ENCODE results near the gene HELZ. TPM values are rescaled to one million over a fixed set of nuclear protein-coding genes. Genes with fewer than 3 reads are reported as not detected.
A peak's percentile ranks its signal among the peaks of the same experiment; 100 is the strongest.

HELZ gene
- total RNA-seq, 2 experiments from 2014 or later, result 98.2 to 109 TPM

DNA sequence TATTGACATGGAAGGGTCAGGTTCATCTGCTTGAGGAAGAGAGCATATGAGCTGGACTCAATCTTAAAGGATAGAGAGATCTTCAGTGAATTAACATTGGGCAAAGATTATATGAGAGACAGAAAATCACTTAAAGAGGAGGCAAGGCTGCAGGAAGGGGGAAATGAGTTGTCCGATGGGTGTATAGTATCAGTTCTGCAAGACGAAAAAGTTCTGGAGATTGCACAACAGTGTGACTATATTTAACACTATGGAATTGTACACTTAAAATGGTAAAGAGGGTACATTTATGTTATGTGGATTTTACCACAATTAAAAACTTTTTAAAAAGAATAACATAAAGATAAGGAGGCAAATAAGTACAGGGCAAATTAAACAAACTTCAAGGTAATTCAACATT is 80.7 kb downstream of the HELZ start:
- Mint-ChIP-seq H3K27ac (no peak overlapping the region), H3K27me3 (no peaks in the 10 kb centered on the region), H3K4me1 (no peaks in the 10 kb centered on the region), H3K4me3 (no peak overlapping the region), H3K36me3 (ENCODE audit: low read depth) (peaks cover 48% of the 10 kb centered on the region), H3K9me3 (no peaks in the 10 kb centered on the region)
- DNase-seq, result no peak
- ChIA-PET CTCF (no interaction called here), POLR2A (no interaction called here)

DNA sequence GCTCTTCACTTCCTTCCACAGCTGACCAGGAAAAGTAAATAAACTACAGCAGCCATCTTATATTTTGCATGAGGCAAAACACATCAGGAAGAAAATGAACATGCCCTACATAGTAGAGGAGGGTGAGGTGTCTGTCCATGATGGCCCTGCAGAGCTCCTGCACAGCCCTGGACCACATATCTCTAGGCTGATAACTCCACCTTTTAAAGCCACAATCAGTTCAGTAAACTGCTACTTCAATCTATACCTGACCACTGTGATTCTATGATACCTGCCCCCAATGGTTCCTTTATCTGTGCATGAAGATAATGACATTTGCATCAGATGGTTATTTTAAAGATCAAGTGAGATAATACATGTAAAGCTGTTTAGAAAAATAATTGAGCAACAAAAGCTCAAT is 82.2 kb downstream of the HELZ start:
- Mint-ChIP-seq H3K9me3 (peaks cover 1% of the 10 kb centered on the region), H3K27ac (no peak overlapping the region), H3K36me3 (ENCODE audit: low read depth) (peaks cover 54% of the 10 kb centered on the region), H3K4me1 (peaks cover 9% of the 10 kb centered on the region), H3K27me3 (no peaks in the 10 kb centered on the region), H3K4me3 (no peak overlapping the region)
- DNase-seq, result no peak
- ChIA-PET POLR2A (no interaction called here), CTCF (interaction anchor here (0.7 kb wide), 1 partner anchor 11 kb away, joined by 6 read pairs; no protein-coding TSS in a partner anchor)

DNA sequence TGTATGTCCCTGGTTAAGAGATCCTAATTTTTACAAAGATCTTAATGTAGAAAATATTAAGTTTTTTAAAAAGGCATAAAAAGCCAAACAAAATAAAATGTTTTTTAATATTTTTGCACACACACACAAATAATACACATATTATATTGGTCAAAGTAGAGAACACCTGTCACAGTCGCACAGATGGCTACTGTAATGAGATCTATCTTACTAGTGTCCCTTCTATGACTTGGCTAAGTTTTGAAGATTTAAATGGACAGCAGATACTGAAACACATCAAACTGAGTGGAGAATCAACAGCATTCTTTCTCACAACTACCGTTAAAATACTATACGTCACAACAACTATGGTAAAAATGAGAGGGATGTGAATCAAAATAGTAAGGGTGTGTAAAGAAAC is 83.4 kb downstream of the HELZ start:
- ChIA-PET POLR2A (interaction anchor here (1.0 kb wide), 1 partner anchor 12 kb away, joined by 4 read pairs; no protein-coding TSS in a partner anchor), CTCF (interaction anchor here (0.6 to 1.0 kb wide), 2 partner anchors 39 to 273 kb away, joined by 3 read pairs; no protein-coding TSS in a partner anchor)
- H3K9me3 Mint-ChIP-seq, result peaks cover 6% of the 10 kb centered on the region
- H3K27me3 Mint-ChIP-seq, result no peaks in the 10 kb centered on the region
- no peak overlapping the region for H3K27ac Mint-ChIP-seq
- DNase-seq, result no peak
- peaks cover 20% of the 10 kb centered on the region for H3K4me1 Mint-ChIP-seq
- H3K36me3 Mint-ChIP-seq (ENCODE audit: low read depth), result peaks cover 61% of the 10 kb centered on the region
- H3K4me3 Mint-ChIP-seq, result no peak overlapping the region

DNA sequence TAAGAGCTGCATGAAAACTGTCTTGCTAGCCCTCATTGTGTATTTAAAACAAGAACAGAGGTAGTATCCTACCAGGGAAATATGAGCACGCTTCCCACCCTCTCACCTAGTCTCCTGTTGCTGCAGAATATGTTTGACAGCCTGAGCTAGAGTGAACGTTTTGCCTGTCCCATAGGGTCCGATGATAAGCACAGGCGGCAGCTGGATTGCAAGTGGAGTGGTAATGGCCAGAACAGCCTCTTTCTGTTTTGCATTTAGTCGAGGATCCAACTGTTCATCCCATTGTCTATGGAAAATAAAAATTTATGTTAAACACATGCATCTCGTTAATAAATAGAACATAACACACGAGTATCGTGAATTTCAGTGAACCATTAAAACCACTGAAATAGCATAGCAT is 84.2 kb downstream of the HELZ start:
- peaks cover 24% of the 10 kb centered on the region for H3K4me1 Mint-ChIP-seq
- H3K27ac Mint-ChIP-seq, result no peak overlapping the region
- POLR2A ChIA-PET, result interaction anchor here (1.0 kb wide), 1 partner anchor 13 kb away, joined by 4 read pairs; no protein-coding TSS in a partner anchor
- CTCF ChIA-PET, result interaction anchor here (0.6 to 1.0 kb wide), 2 partner anchors 40 to 274 kb away, joined by 3 read pairs; no protein-coding TSS in a partner anchor
- no peak for DNase-seq
- H3K9me3 Mint-ChIP-seq, result peaks cover 6% of the 10 kb centered on the region
- H3K4me3 Mint-ChIP-seq, result no peak overlapping the region
- no peaks in the 10 kb centered on the region for H3K27me3 Mint-ChIP-seq
- H3K36me3 Mint-ChIP-seq (ENCODE audit: low read depth), result peaks cover 62% of the 10 kb centered on the region

DNA sequence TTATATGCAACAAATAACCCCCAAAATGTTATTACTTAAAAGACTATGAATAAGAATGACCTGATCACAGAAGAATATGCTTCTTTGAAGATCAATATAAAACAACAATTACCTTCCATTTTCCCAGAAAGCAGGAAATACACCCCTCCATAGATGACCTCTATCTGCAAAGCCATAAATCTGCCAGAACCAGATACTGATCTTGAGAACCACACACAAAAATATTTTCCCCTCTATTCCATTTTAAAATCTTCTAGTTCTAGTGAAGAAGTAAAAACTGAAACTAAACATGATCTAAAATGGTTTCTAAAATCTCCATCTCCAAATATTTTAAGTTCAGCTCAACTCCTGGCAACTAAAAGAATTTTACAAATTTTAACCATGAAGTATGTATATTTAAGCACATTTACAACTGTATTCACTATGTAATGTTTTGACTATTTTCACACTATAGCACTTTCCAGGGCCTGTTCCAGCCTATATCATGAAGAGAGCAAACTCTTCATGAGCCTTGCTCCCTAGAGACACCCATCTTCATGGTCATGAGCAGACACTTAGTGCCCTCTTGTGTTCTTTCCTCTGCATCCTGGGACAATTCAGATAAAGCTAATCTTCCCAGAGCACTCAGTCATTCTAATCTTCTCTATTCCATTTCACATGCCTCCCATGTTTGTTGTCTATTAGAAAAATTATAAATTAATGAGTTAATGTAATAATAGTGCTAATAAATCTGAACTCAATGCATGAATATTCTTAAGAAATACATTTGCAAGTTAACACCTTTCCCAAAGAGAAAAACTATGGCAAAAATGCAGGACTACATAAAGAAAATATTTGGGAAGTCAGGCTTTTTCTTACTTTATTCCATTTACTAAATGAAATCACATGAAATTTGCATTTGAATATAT is 87.0 kb downstream of the HELZ start:
- CTCF ChIA-PET, result interaction anchor here (0.5 kb wide), 1 partner anchor 1909 kb away, joined by 3 read pairs; no protein-coding TSS in a partner anchor
- DNase-seq, result no peak
- peaks cover 53% of the 10 kb centered on the region for H3K36me3 Mint-ChIP-seq (ENCODE audit: low read depth)
- POLR2A ChIA-PET, result interaction anchor here (0.6 to 1.4 kb wide), 3 partner anchors 12 to 1887 kb away, joined by 3 read pairs; partner anchors contain the start of gene BPTF
- peaks cover 26% of the 10 kb centered on the region for H3K4me1 Mint-ChIP-seq
- no peaks in the 10 kb centered on the region for H3K27me3 Mint-ChIP-seq
- H3K9me3 Mint-ChIP-seq, result peaks cover 6% of the 10 kb centered on the region
- no peak overlapping the region for H3K4me3 Mint-ChIP-seq
- H3K27ac Mint-ChIP-seq, result peak overlapping the region; percentile 40

DNA sequence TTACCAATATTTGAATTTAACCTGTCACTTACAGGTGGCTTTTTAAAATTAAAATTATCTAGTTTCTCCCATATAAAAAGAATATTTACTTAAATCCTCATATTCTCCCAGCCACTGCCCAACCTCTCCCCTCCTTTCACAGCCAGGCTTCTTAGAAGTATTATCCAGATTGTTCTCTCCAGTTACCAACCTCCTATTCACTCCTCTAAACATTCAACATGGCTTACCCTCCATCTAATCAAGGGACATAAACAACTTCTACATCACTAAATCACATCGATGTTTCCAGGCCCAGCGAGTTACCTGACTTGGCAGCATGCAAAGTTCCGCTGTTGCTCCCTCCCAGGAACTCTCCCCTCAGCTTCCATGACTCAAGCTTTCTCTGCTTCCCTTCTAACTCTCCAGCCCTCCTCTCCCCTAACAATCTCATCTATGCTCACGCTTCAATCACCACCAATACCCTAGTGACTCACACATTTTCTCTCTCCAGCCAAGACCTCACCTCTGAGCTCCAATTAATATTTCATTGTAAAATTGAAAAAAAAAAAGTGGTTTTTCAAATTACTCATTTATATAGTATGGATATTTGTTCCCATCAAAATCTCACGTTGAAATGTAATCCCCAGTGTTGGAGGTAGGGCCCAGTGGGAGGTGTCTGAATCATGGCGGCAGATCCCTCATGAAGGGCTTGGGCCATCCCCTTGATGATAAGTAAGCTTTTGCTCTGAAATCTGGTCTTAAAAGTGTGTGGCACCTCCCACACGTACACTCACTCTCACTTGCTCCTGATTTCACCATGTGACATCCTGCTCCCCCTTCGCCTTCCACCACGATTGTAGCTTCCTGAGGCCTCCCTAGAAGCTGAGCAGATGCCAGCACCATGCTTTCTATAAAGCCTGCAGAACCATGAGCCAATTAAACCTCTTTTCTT is 88.5 kb downstream of the HELZ start:
- Mint-ChIP-seq H3K27me3 (no peaks in the 10 kb centered on the region), H3K36me3 (ENCODE audit: low read depth) (peaks cover 61% of the 10 kb centered on the region), H3K9me3 (peaks cover 6% of the 10 kb centered on the region), H3K4me3 (no peak overlapping the region), H3K27ac (peak overlapping the region; percentile 9), H3K4me1 (peaks cover 29% of the 10 kb centered on the region)
- ChIA-PET CTCF (interaction anchor here (0.8 to 2.0 kb wide), 2 partner anchors 12 to 44 kb away, joined by 4 read pairs; no protein-coding TSS in a partner anchor), POLR2A (interaction anchor here (1.1 to 1.4 kb wide), 2 partner anchors 10 to 668 kb away, joined by 3 read pairs; partner anchors contain the start of gene BPTF)
- no peak for DNase-seq

DNA sequence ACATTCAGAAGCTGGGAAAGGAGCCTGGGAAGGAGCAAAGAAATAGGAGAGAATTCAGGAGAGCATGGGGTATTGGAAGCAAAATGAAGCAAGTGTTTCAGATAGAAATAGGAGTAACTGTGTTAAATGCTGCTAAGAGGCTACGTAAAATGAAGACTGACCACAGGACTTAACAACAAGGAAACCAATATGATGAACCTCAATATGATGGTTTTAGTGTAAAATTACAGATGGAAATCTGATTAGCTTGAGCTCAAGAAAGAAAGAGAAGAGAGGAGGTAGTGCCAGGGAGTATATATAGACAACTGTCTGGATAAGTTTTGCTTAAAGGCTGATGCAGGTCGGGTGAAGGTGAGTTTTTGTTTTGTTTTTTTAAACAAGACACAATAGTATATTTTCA is 92.2 kb downstream of the HELZ start:
- ChIA-PET POLR2A (no interaction called here), CTCF (interaction anchor here (0.7 to 0.9 kb wide), 2 partner anchors 8 to 1789 kb away, joined by 3 read pairs; no protein-coding TSS in a partner anchor)
- H3K4me1 Mint-ChIP-seq, result peaks cover 20% of the 10 kb centered on the region
- H3K27me3 Mint-ChIP-seq, result no peaks in the 10 kb centered on the region
- peaks cover 62% of the 10 kb centered on the region for H3K36me3 Mint-ChIP-seq (ENCODE audit: low read depth)
- no peak for DNase-seq
- H3K27ac Mint-ChIP-seq, result no peak overlapping the region
- H3K4me3 Mint-ChIP-seq, result no peak overlapping the region
- peaks cover 6% of the 10 kb centered on the region for H3K9me3 Mint-ChIP-seq

DNA sequence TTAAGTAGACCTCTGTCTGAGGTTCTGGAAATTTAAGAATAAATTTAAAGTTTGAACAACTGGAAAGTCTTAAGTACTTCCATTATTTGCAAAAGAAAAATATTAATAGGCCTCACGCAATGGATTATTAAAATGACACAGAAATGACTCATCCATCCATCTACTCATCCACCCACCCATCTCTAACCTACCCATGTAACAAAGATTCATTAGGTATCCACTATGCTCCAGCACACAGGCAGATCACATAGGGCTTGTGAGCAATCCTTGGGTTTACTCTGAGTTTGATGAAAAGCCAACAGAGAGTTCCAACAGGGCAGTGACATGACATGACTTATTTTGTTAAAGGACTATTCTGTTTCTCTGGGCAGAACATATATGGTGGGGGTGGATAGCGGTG is 93.3 kb downstream of the HELZ start:
- H3K27me3 Mint-ChIP-seq, result no peaks in the 10 kb centered on the region
- no peak for DNase-seq
- POLR2A ChIA-PET, result no interaction called here
- no peak overlapping the region for H3K27ac Mint-ChIP-seq
- H3K36me3 Mint-ChIP-seq (ENCODE audit: low read depth), result peaks cover 58% of the 10 kb centered on the region
- H3K4me3 Mint-ChIP-seq, result no peak overlapping the region
- CTCF ChIA-PET, result interaction anchor here (0.6 kb wide), 1 partner anchor 11 kb away, joined by 6 read pairs; no protein-coding TSS in a partner anchor
- H3K4me1 Mint-ChIP-seq, result peaks cover 10% of the 10 kb centered on the region
- no peaks in the 10 kb centered on the region for H3K9me3 Mint-ChIP-seq

DNA sequence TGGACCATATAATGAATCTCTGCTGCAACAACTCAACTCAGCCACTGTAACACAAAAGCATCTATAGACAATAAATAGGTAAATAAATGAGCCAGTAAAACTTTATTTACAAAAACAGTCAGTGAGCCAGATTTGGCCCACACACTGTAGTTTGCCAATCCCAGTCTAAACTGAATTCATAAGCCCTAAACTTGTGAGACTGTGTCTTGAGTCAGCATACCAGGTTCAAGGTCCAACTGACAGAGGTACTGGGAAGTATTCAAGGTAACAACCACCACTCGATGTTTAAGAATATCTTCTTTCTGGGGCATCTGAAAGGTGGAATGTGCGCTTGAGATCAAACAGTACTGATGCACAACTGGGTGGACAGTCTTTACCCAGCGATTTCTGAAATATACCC is 94.2 kb downstream of the HELZ start:
- no peak overlapping the region for H3K27ac Mint-ChIP-seq
- CTCF ChIA-PET, result no interaction called here
- no peaks in the 10 kb centered on the region for H3K27me3 Mint-ChIP-seq
- H3K9me3 Mint-ChIP-seq, result no peaks in the 10 kb centered on the region
- peaks cover 5% of the 10 kb centered on the region for H3K4me1 Mint-ChIP-seq
- H3K4me3 Mint-ChIP-seq, result no peak overlapping the region
- DNase-seq, result no peak
- H3K36me3 Mint-ChIP-seq (ENCODE audit: low read depth), result peaks cover 58% of the 10 kb centered on the region
- POLR2A ChIA-PET, result no interaction called here

DNA sequence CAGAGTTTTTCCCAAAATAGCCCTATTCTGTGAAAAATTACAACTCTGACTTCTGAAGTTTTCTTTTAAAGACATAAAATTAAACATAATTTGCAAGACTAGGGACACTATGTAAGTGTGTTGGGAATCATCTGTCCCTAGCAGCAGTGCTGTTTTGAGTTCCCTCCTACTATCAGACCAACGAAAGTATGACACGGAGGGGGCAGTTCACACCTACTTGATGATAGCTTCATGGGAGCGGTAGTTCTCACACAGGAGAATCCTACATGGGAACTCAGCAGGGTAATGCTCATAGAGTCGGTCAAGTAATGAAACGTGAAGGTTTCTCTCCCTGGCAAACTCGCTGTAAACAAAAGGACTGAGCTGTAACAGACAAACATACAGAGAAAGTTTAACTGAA is 96.6 kb downstream of the HELZ start:
- Mint-ChIP-seq H3K4me3 (no peak overlapping the region), H3K4me1 (peaks cover 5% of the 10 kb centered on the region), H3K9me3 (no peaks in the 10 kb centered on the region), H3K36me3 (ENCODE audit: low read depth) (peaks cover 72% of the 10 kb centered on the region), H3K27me3 (no peaks in the 10 kb centered on the region), H3K27ac (no peak overlapping the region)
- DNase-seq, result no peak
- ChIA-PET CTCF (no interaction called here), POLR2A (no interaction called here)

DNA sequence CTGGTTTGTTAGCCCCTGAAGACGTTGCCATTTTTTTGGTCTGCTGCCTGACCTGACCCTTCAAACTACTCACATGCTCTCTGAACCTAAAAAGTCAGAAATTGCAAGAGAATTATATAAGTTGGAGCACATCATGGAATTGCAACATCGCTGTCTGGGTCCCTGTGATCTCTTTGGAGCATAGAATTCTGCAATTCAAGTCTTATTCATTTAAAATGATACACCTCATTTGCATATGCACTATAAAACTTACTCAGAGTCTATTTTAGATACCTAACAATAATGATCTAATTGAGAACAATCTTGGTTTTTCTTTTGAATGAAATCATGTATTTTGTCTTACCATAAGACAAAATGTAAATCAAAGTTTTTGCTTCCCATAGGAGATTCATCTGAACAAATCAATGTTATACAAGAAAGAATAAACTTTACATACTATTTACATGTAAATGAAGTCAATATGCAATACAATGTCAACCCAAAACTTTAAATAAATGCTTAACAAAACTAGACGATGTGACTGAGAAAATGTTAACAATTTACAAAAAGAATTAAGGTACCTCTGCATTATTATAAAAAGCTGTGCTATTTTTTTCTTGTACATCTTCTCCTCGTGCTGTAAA is 99.7 kb downstream of the HELZ start:
- peaks cover 4% of the 10 kb centered on the region for H3K4me1 Mint-ChIP-seq
- DNase-seq, result no peak
- no peaks in the 10 kb centered on the region for H3K27me3 Mint-ChIP-seq
- H3K4me3 Mint-ChIP-seq, result no peak overlapping the region
- no peak overlapping the region for H3K27ac Mint-ChIP-seq
- peaks cover 66% of the 10 kb centered on the region for H3K36me3 Mint-ChIP-seq (ENCODE audit: low read depth)
- ChIA-PET CTCF (no interaction called here), POLR2A (no interaction called here)
- H3K9me3 Mint-ChIP-seq, result no peaks in the 10 kb centered on the region

DNA sequence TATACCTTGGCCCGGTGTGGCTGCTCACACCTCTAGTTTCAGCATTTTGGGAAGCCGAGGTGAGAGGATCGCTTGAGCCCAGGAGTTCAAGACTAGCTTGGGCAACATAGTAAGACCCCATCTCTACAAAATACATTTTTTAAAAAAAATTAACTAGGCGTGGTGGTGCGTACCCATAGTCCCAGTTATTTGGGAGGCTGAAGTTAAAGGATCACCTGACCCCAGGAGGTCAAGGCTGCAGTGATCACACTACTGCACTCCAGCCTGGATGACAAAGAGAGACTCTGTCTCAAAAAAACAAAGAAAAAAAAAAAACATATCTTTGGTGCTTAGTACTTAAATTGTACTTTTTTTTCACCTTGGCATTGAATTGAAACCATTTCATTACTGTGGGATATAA is 101.7 kb downstream of the HELZ start:
- ChIA-PET POLR2A (interaction anchor here (1.0 kb wide), 1 partner anchor 73 kb away, joined by 3 read pairs; no protein-coding TSS in a partner anchor), CTCF (no interaction called here)
- DNase-seq, result no peak
- Mint-ChIP-seq H3K27ac (no peak overlapping the region), H3K4me3 (no peak overlapping the region), H3K27me3 (no peaks in the 10 kb centered on the region), H3K9me3 (no peaks in the 10 kb centered on the region), H3K4me1 (peaks cover 23% of the 10 kb centered on the region), H3K36me3 (ENCODE audit: low read depth) (peaks cover 69% of the 10 kb centered on the region)
